ENCODE measurements around the gene MYO3B.

- TF ChIP-seq ZNF692 (tag by site-specific recombination; IDR thresholded peaks at IDR 0.05), result no peak
- TF ChIP-seq PBX3 (CRISPR knock-in tag; IDR thresholded peaks at IDR 0.05), result no peak
- no peak for TF ChIP-seq ZNF660 (tag by site-specific recombination; IDR thresholded peaks at IDR 0.05)
- TF ChIP-seq CTCF (tag by site-specific recombination; IDR thresholded peaks at IDR 0.05), result no peak
- no peak for TF ChIP-seq SP2 (tag by site-specific recombination; IDR thresholded peaks at IDR 0.05)
- TF ChIP-seq ZIC2 (tag by site-specific recombination; IDR thresholded peaks at IDR 0.05), result no peak
- no peak for TF ChIP-seq ZNF311 (tag by site-specific recombination; IDR thresholded peaks at IDR 0.05; ENCODE audit: borderline replicate concordance)
- TF ChIP-seq MYNN (tag by site-specific recombination; IDR thresholded peaks at IDR 0.05; ENCODE audit: borderline replicate concordance), result no peak
- TF ChIP-seq SETDB1 (IDR thresholded peaks at IDR 0.05; ENCODE audit: insufficient read length, low read length), result no peak
- TF ChIP-seq REST (tag by site-specific recombination; IDR thresholded peaks at IDR 0.05), result no peak
These were observed 376.5 kb downstream of the MYO3B start for GRCh38 chr2:170554278-170554955.

All from HEK293 (cell line).